GM21737 (cell line): ENCODE results near the gene MTCH1.

ENCODE experiments used
- ATAC-seq: cut with Tn5 transposase; IDR thresholded peaks from one replicate; pipeline ENCODE4 v1.9.1; 2021; ENCODE audit warnings: mild to moderate bottlenecking, moderate library complexity; ENCODE audit not compliant: unreplicated experiment

The MTCH1 gene

DNA sequence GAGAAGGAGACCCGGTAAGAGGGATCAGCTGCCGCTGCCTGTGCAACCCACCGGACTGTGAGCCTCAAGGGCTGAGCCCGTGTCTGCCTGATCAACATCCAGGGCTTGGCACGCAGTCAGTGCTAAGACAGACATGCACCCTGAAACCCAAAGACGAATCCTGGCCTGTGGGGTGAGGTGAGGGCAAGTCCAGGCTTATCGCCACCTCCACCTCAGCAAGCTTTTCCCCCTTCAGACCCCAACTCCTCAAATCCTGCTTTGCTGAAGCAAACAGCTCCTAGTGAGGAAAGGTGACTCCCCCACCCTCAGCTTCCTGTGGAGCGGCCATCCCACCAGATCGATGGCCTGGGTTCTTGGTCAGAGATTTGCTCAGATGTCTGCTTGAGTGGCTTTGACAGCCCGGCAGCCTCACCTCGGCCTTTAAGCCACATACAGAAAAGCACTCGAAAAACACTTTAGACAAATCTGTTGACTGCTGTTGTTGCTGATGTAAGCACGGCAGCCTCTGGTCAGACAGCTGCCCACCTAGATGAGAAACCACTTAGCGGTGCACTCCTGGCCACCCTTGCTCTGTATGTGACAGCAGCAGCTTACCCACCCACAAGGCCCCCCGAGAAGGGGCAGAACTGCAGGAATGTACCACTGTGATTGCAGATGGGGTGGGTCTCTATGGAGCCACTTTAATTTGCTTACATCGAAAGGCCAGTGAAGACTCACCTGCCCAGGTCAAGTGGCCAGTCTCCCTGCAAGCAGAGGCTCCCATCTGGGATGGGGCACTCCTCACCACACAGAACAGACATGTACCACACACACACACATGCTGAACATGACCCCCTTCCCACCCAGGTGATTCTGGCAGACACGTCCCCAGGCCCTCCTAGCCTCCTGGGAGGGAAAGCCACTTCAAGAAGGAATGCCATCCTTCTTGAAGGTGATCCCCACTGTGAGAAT lies 14.8 kb downstream of the MTCH1 start:
- no peak for ATAC-seq

DNA sequence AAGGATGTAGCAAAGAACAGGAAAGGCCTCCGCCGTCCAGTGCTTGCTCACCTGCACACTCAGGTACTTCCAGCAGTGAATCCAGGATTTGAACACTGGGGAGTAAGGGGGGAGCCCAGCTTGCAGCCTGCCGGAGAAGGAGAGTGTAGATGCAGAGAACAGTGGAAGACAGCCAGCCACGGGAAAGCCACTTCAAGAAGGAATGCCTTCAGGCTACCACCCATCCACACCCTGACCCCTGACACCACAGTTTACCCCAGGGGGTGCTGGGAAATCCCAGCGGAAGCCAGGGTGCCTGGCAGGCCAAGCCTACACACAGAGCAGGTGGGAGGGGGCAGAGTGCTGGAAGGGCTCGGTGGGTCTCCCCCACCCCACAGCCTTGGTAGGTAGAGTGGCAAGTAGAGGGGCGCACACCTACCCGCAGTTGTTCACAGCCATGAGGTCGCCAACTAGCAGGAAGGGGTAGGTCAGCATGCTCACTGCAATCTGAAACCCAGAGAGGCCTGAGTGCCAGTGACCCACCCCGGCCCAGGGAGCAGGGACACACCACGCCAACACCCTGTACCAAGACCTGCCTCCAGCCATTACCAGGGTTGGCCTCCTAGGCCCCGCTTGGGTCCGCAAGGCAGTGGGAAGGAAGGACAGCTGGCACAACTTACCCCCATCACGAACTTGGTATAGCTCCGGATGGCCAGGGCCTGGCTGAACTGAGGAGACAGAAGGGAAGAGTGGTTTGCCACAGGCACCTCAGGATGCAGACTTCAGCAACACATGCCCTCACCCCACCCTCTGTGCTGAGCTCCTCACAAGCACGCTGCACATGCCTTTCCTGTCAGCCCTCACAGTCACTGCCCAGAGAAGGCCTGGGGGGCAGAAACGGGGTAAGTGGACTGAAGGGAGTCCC lies 15.8 kb downstream of the MTCH1 start:
- ATAC-seq, result no peak

DNA sequence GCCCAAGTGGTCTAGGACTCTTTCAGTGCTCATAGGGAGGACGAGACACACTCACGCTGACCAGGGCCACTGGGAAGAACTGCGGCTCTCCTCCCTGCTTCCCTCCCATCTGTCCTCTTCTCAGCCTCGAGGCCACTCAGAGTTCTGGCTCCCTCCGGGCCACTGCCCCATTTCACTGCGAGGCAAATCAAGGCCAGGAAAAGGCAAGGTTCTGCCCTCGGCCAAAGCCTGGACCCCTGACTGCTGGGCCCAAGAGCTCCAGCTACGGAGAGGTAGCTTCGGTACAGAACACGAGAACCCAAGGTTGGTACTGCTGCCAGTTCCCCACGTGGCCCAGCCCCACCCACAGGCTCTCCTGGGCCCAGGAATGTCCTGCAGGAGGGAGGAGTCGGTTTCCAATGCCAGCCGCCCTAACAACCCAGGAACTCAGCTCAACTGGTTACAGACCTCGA lies 16.7 kb downstream of the MTCH1 start:
- no peak for ATAC-seq

DNA sequence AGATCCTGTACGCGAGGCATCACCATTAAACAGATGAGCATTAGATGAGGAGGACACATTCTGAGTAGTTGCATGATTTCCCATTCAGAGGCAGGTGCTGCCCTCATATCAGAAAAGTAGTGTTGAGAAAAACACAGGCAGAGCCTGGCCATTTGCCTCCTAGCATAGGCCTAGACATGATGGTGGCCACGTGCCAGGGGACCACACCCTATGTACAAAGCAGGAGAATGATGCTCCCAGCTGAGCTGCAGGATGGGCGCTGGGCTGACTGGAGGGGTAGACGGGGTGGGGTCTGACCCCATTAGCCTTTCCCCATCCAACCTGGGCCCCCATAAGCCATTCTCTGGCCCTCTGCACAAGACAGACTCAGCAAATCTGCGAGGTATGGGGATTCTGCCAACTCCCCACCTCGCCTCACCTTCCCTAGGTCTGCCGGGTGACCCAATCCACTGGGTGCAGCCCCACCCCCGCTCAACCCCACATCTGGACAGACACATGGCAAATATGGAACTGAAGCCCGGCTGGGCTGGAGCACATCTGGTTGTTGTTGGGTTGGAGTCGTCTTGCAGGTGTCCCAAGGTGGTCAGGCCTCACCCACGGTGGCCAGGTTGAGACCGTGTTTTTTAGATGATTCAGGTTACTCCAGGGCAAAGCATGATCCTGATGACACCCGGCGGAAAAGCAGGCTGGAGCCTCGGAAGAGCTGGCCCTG lies 17.6 kb downstream of the MTCH1 start:
- ATAC-seq, result no peak

DNA sequence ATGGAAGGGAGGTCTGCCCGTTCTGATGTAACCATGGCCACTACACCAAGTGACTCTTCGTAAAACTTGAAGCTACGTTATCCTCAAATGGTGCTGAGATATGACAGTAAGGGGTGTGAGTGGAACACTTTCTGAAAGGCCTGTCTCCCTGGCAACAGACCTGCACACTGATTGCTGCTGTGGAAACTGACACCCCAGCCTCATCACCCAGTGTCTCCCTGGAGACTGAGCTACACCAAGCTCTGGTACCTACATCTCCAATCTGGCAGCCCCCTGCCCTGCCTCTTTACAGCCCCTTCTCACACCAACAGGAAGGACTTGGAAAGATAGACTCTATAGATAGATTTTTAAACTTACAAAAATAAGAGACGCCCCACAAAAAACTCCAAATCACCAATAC lies 18.2 kb downstream of the MTCH1 start:
- no peak for ATAC-seq

DNA sequence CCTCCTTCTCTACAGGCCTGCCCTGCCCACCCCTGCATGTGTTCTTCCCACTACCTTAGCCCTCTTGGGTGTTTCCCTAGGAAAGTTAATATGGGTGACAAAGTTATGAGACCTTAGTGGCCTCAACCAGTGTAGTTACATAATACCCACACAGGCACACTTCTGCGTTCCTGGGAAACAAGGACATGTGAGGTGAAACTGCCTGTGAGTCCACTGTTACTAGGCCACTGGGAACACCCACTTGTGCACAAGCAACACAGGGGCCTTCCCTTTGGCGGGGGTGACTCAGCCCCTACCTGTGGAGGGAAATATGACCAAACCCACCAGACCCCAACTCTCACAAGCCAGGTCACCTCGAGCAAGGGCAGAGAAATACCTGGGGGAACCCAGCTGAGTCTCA lies 18.7 kb downstream of the MTCH1 start:
- no peak for ATAC-seq

DNA sequence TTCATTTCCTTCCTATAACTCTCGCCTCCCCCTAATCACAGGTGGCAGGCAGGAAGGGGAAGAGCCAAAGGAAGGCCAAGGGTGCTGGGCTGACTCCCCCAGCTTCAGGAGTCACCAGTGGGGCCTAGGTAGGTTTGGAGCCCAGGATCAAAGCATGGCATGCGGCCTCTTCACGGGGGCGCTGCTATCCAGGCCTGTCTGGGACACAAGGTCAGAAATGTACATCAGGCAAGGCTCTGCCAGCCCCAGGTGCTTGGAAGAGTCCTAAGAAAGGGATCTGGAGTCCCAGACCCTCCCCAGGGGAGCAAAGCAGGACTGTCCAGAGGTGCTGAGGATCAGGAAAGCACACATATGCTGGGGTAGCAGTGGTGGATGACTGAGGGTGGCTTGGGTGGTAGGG lies 21.1 kb downstream of the MTCH1 start:
- no peak for ATAC-seq

DNA sequence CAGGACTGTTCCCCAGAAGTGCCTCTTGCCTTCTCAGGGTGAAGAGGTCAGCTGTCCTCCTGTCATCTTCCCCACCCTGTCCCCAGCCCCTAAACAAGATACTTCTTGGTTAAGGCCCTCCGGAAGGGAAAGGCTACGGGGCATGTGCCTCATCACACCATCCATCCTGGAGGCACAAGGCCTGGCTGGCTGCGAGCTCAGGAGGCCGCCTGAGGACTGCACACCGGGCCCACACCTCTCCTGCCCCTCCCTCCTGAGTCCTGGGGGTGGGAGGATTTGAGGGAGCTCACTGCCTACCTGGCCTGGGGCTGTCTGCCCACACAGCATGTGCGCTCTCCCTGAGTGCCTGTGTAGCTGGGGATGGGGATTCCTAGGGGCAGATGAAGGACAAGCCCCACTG lies 21.6 kb downstream of the MTCH1 start:
- no peak for ATAC-seq

DNA sequence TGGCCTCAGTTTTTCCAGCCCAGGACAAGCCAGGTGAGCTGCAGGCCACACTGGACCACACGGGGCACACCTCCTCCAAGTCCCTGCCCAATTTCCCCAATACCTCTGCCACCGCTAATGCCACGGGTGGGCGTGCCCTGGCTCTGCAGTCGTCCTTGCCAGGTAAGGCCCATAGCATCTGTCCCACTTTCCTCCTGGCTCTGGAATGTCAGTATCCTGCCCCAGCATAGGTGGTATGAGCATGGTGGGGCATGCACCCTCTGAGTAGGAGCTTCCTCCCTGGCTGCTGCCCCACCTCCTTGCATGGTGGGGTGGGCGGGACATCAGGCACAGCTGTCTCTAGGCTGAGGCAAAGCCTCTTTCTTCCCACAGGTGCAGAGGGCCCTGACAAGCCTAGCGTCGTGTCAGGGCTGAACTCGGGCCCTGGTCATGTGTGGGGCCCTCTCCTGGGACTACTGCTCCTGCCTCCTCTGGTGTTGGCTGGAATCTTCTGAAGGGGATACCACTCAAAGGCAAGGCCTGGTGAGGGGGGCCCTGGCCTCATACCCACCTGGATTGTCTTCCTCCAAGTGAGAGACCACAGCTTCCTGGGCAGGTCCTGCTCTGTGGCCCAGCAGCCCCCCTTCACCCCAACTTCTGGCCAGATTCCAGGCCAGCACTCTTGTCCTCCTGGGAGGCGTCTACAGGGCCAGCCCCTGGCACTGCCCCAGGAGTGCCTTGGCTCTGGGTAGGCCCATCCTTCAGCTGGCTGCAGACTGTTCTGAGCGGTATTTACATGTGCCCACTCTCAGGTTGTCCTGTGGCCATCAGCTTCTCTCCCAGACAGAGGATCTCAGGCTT lies 22.3 kb downstream of the MTCH1 start:
- no peak for ATAC-seq

DNA sequence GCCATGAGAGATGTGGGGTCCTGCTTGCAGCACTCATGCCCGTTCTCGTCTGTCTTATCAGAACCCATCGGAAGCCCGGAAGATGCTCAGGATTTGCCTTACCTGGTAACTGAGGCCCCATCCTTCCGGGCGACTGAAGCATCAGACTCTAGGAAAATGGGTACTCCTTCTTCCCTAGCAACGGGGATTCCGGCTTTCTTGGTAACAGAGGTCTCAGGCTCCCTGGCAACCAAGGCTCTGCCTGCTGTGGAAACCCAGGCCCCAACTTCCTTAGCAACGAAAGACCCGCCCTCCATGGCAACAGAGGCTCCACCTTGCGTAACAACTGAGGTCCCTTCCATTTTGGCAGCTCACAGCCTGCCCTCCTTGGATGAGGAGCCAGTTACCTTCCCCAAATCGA lies 23.1 kb downstream of the MTCH1 start:
- no peak for ATAC-seq

DNA sequence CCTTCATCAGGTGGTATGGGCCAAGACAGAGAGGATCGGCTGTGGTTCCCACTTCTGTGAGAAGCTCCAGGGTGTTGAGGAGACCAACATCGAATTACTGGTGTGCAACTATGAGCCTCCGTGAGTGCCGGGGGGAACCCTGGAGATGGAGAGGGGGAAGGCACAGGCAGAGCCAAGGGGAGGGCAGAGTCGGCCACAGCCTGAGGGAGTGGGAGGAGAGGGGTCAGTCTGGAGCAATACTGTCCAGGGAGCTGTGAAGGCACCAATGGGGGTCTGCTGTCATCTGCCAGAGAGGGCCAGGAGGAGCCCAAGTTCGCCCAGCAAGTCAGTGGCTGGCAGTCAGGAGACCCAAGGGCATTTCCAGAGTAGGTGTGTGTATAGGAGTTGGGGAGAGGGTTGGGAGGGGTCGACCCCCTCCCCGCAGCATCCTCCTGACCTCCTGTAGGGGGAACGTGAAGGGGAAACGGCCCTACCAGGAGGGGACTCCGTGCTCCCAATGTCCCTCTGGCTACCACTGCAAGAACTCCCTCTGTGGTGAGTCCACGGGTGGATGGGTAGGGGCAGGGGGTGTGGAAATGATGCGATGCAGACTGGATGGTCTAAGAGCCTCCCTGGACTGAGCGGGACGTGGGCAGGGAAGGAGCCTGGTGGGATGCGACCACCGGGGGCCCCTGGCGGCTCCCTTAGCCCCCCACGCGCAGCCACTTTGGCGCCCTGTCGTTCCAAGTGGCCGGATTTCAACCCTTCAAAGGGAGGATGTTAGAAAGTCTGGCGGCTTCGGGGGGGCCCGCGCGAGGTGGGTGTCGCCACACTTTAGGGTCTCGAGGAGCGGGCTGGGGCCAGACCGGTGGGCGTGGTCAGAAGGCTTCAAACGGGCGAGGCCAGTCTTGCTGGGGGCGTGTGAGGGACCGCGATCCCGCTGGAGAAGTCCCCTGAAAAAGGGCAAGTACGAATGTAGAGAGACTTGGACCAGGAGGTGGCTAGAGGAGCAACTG lies 24.3 kb downstream of the MTCH1 start:
- no peak for ATAC-seq

DNA sequence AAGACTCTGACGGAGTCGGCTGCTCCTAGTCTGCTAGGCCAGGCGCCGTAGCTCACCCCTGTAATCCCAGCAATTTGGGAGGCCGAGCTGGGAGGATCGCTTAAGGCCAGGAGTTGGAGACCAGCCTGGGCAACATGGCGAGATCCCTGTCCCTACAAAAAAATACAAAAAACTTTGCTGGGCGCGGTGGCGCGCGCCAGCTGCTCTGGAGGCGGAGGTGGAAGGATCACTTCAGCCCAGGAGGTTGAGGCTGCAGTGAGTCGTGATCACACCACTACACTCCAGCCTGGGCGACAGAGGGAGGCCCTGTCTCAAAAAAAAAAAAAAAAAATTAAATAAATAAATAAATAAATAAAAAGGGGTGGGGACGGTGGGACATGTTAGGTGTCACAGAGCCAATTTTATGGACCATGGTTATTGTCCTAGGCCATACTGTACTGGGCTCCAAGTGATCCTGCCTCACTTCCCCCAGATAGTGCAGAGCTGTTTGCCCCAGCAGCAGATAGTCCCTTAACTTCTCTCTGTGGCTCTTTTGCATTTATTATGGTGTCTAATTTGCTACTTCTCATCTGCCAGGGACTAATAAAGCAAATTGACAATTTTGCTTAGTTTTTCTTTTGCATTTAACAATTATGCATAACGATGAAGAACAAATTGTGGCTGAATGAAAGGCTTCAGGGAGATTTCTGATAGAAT lies 26.3 kb downstream of the MTCH1 start:
- no peak for ATAC-seq

DNA sequence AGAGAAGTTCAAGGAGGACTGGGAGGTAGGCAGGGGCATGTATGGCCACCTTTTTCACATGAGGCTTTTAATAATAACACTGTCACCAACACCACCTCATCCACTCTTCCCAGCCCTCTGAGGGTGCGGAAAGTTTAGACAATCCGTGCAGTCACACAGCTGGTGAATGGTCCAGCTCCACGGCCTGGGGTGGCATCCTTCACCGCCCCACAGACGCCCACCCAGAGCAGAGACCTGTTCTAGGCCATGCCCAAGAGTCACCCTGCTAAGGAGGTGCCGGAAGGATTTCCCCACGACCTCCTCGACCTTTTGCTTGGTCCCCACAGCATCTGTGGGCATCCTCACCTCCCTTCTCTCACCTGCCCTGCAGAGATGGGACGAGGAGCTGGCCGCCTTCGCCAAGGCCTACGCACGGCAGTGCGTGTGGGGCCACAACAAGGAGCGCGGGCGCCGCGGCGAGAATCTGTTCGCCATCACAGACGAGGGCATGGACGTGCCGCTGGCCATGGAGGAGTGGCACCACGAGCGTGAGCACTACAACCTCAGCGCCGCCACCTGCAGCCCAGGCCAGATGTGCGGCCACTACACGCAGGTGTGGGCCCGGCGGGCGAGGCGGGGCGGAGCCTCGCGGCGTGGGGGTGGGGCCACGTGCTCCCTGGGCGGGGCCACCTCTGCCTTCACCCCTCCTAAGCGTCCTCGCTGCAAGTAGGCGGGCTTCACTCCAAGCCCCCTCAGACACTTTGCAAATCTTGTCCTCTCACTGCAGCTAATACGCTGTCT lies 27.0 kb downstream of the MTCH1 start:
- ATAC-seq, result no peak

DNA sequence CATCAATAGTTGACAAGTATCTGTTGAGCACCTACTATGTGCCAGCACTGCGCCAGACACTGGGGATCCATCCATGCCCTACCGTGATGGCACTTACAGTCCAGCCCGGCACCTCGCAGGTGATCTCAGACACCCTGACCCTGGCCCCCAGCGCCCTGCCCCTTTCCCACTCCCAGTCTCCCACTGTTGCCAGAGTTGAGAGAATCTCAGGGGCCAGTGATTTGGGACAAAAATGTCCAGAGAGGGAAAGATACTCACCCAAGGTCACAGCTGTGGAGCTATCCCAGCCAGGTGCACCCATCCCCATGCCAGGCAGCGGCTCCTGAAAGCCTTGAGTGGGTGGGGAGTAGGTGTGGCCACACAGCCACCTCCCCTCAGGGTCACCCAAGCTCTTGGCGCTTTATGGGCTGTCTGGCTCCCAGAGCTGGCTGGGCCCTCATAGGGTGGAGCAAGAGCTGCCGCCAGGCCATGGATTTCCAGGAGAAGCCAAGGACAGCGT lies 28.2 kb downstream of the MTCH1 start:
- ATAC-seq, result no peak

DNA sequence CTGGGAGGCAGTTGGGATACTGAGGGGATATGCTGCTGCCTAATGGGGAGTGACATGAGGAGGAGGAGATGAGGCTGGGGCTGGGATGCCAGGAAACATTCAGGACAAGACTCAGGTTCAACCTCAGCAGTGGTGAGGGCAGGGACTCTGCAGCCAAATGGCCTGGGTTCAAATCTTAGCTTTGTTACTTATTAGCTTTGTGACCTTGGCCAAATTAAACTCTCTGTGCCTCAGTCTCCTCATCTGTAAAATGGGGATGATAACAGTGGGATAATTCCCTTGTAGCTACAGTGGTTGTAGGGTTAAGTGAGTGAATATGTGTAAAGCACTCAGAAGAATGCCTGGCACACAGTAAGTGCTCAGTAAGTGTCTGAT lies 29.6 kb downstream of the MTCH1 start:
- ATAC-seq, result no peak

DNA sequence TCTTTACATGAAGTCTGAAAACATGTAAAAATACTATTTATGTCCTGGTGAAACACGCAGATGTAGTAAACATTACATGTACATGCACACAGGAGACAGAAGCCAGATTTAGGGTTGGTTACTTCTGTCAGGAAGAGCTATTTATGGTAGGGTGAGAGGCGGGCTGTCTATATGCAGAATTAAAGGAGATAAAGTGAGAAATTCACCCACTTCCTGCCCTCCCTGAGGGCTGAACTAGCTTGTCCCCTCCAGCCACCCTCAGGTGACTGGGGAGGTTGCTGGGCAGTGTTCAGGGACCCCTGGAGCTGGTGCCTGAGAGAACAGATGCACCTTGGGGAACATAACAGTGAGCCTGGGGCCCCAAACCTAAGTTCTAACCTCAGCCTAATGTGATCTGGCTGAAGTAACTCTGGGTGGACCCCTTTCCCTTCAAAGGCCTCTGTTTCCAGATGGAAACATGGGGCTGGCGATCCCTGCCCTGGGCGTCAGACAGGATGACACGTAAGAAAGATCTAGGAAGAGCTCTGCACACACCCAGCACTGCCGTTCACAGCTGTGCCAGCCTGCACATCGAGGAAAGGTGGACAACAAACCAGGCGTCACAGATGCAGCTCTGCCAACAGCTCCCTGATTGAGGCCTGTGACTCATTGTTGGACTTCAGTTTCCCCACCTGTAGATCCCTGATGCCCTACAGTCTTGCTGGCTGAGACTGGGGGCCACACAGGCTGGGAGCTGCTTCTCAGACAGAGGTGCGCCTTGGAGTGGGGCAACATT lies 30.1 kb downstream of the MTCH1 start:
- ATAC-seq, result no peak

DNA sequence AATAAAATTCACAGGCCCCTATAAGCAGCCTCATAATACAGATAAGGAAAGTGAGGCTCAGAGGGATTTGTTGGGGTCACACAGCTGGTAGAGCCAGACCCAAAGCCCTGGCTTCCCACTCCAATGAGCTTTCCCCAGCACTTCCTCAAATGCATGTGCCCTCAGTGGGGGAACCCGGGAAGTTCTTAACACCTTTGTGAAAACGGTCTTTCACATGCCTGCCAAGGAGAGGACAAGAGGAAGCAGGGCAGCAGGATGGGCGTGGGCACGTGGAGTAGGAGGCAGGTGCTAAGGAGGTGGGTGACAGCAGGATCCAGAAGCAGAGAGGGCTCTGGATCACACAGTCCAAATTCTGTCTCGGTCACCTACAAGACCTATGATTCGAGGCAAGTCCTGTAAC lies 30.9 kb downstream of the MTCH1 start:
- no peak for ATAC-seq
